GM12878 (cell line): ENCODE data around the gene CENPX. TPM values are rescaled to one million over a fixed set of nuclear protein-coding genes. Genes with fewer than 3 reads are reported as not detected.

Experiments
- ATAC-seq: fragments of 200-7000 bp; cut with Tn5 transposase; 3 replicates; pipeline ENCODE4 v1.9.1; 2020; ENCODE audit warnings: mild to moderate bottlenecking, moderate library complexity
- BruUV-seq: library from RNA; stranded (reverse); fragments of 400-500 nt; replicated peaks from 2 replicates; lab custom pipeline; 2021; lab: Mats Ljungman, UMichigan
- CTCF ChIA-PET: fragments of 300-600 bp; sonication (Branson Sonifier 250); formaldehyde crosslinking; extraction: SDS; loops from one replicate; lab custom pipeline; 2021; ENCODE audit warnings: inconsistent platforms; lab: Yijun Ruan, JAX
- POLR2A ChIA-PET: fragments of 350-600 bp; formaldehyde crosslinking; extraction: SDS; loops from one replicate; lab custom pipeline; 2021; ENCODE audit warnings: inconsistent platforms; lab: Charles Lee
- RAD21 ChIA-PET: fragments of 300-600 bp; sonication (Branson Sonifier 250); formaldehyde crosslinking; loops from one replicate; lab custom pipeline; 2023; ENCODE audit warnings: antibody characterized with exemption; ENCODE audit not compliant: unreplicated experiment; lab: Charles Lee
- SMC1A ChIA-PET: fragments of 300-600 bp; sonication (Branson Sonifier 250); formaldehyde crosslinking; loops from one replicate; lab custom pipeline; 2023; ENCODE audit not compliant: unreplicated experiment, uncharacterized antibody; lab: Charles Lee
- DNase-seq: peaks from one replicate; pipeline ENCODE4 v3.0.0-alpha.2; 2011; ENCODE audit warnings: low read depth, low spot score
- FAIRE-seq: peaks from 3 replicates; lab custom pipeline; 2011; peaks lifted over from hg19 to GRCh38; lab: Jason Lieb, UNC
- H2AFZ ChIP-seq: 2 replicates; pipeline ENCODE4 v1.6.0; 2011; ENCODE audit warnings: low read depth, low read length, control low read depth; ENCODE audit not compliant: control insufficient read depth
- H3K27ac ChIP-seq: 2 replicates; pipeline ENCODE4 v1.5.1; 2011; ENCODE audit warnings: control low read depth; ENCODE audit not compliant: control insufficient read depth, insufficient read depth
- H3K27me3 ChIP-seq, 2 experiments: replicated peaks in 1 of 2; 2 replicates each; pipeline versions ENCODE4 v1.6.0 to v1.6.1; 2011; ENCODE audit warnings: low read length in 1 of 2; ENCODE audit not compliant: control insufficient read depth in 2 of 2, insufficient read depth in 2 of 2
- H3K36me3 ChIP-seq, 2 experiments: 2 replicates each; pipeline ENCODE4 v1.5.1; 2011; ENCODE audit warnings: low read length in 1 of 2; ENCODE audit not compliant: control insufficient read depth in 2 of 2, insufficient read depth in 2 of 2
- H3K4me1 ChIP-seq: 2 replicates; pipeline ENCODE4 v1.6.1; 2011; ENCODE audit warnings: mild to moderate bottlenecking, low read length, moderate library complexity, mixed read lengths; ENCODE audit not compliant: control insufficient read depth, insufficient read depth
- H3K4me2 ChIP-seq: 2 replicates; pipeline ENCODE4 v1.6.0; 2011; ENCODE audit warnings: control low read depth; ENCODE audit not compliant: control insufficient read depth, insufficient read depth
- H3K4me3 ChIP-seq: fragments of 200-600 bp; sonication (generic); 2 replicates; pipeline ENCODE4 v1.5.1; 2016
- H3K79me2 ChIP-seq: 2 replicates; pipeline ENCODE4 v1.6.0; 2011; ENCODE audit warnings: low read length; ENCODE audit not compliant: control insufficient read depth, insufficient read depth
- H3K9ac ChIP-seq: 2 replicates; pipeline ENCODE4 v1.8.0; 2011; ENCODE audit warnings: low read length, control low read depth, mixed read lengths; ENCODE audit not compliant: control insufficient read depth, insufficient read depth
- H3K9me3 ChIP-seq: replicated peaks from 3 replicates; pipeline ENCODE4 v1.5.1; 2011; ENCODE audit warnings: mild to moderate bottlenecking, low read length; ENCODE audit not compliant: control insufficient read depth, insufficient read depth
- H4K20me1 ChIP-seq: 2 replicates; pipeline ENCODE4 v1.6.0; 2011; ENCODE audit not compliant: control insufficient read depth, insufficient read depth
- IRF4 ChIP-seq: IDR thresholded peaks from 2 replicates; pipeline ENCODE4 v1.6.1; 2011; ENCODE audit warnings: low read depth, low read length
- NBN ChIP-seq: fragments of 450-650 bp; IDR thresholded peaks from 2 replicates; pipeline ENCODE4 v1.6.1; 2016
- PBX3 ChIP-seq: IDR thresholded peaks from 2 replicates; pipeline ENCODE4 v1.6.1; 2011; ENCODE audit warnings: mild to moderate bottlenecking, low read depth, low read length, moderate library complexity; ENCODE audit not compliant: insufficient replicate concordance
- RELA ChIP-seq: fragments of 450-650 bp; IDR thresholded peaks from 2 replicates; pipeline ENCODE4 v1.8.0; 2014; ENCODE audit warnings: borderline replicate concordance; ENCODE audit not compliant: partially characterized antibody
- TBL1XR1 ChIP-seq: IDR thresholded peaks from 2 replicates; pipeline ENCODE4 v1.6.1; 2012; ENCODE audit warnings: low read depth, low read length, improper control_type of control experiment
- ZNF622 ChIP-seq: fragments of 450-650 bp; IDR thresholded peaks from 2 replicates; pipeline ENCODE4 v1.6.1; 2017; ENCODE audit warnings: mild to moderate bottlenecking, inconsistent platforms
- WGBS: methylation state at CpG from one replicate; pipeline ENCODE4 v1.1.6; 2016; ENCODE audit warnings: low lambda C conversion rate; ENCODE audit not compliant: insufficient replicate concordance, insufficient coverage; ENCODE audit errors: missing lambda C conversion rate; 5-methylcytosine and 5-hydroxymethylcytosine counted together
- in situ Hi-C: fragments of 300-500 bp; cut with MboI; formaldehyde crosslinking; loops from 9 replicates; pipeline ENCODE4 v1.14.3; 2018; ENCODE audit warnings: mixed read lengths
- intact Hi-C: fragments of 100-400 bp; cut with micrococcal nuclease; formaldehyde crosslinking; loops from one replicate; pipeline ENCODE4 v1.14.2; 2022; ENCODE audit not compliant: unreplicated experiment
- polyA plus RNA-seq, 11 experiments: library from polyadenylated mRNA; depleted of rRNA in 4 of 11; unstranded in 6 of 11; stranded (reverse) in 5 of 11; fragments of >200 nt; fragmentation: Nextera tagmentation in 4 of 11; fragmentation: Illumina TruSeq in 1 of 11; extraction: Ambion mirVana in 4 of 11; extraction: Trizol in 1 of 11; gene quantifications; 1 replicate in 1 of 11; 2 replicates in 10 of 11; pipeline versions ENCODE4 v1.2.1 to v1.2.3, GENCODE V29; 2011 to 2016; ENCODE audit warnings: inconsistent platforms in 2 of 11, missing spikeins in 2 of 11, low read depth in 1 of 11
- total RNA-seq, 4 experiments: library from RNA; depleted of rRNA in 3 of 4; stranded (reverse); fragments of >200 nt in 3 of 4; fragmentation: Illumina TruSeq in 1 of 4; extraction: Trizol in 1 of 4; gene quantifications; 2 replicates each; pipeline versions ENCODE4 v1.2.1 to v1.2.3, GENCODE V29; 2013 to 2021
- TF ChIP-seq, protein P1 (sequence below): IDR thresholded peaks from 2 replicates; pipeline ENCODE4 v1.6.1; 2012; ENCODE audit warnings: low read depth, low read length, improper control_type of control experiment
- TF ChIP-seq, protein P2 (sequence below): IDR thresholded peaks from 2 replicates; pipeline ENCODE4 v1.6.1; 2012; ENCODE audit warnings: improper control_type of control experiment, low read depth, low read length; ENCODE audit not compliant: insufficient replicate concordance

The CENPX gene
- total and polyA plus RNA-seq, 10 of the 15 experiments (the other 5 are each of a cell fraction or from before 2014, with no cell fraction given): 11.7 to 182 (median 71.9) TPM

- H4K20me1 ChIP-seq: no peaks in the 10 kb centered on the region
- DNase-seq (no peak), FAIRE-seq (no peak), ATAC-seq (no peak)
- H3K9ac ChIP-seq: no peak overlapping the region
- CTCF ChIA-PET: interaction anchor here (0.6 to 1.2 kb wide), 2 partner anchors 16 to 30 kb away, joined by 4 read pairs; no protein-coding TSS in a partner anchor
- POLR2A ChIA-PET: no interaction called here
- H3K4me1 ChIP-seq: no peaks in the 10 kb centered on the region
- BruUV-seq: no TSS peak
- intact Hi-C loops (no loop called here), in situ Hi-C loops (no loop called here)
- SMC1A ChIA-PET: no interaction called here
- H3K4me2 ChIP-seq: no peak overlapping the region
- H3K9me3 ChIP-seq: no peaks in the 10 kb centered on the region
- no peak overlapping the region for H3K27ac ChIP-seq
- RAD21 ChIA-PET: no interaction called here
- H2AFZ ChIP-seq: no peak overlapping the region
- TF ChIP-seq RELA (no peak), TBL1XR1 (no peak), ZNF622 (no peak), IRF4 (no peak), NBN (no peak), PBX3 (no peak)
- TF ChIP-seq, protein P1, sequence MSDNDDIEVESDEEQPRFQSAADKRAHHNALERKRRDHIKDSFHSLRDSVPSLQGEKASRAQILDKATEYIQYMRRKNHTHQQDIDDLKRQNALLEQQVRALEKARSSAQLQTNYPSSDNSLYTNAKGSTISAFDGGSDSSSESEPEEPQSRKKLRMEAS: no peak
- TF ChIP-seq, protein P2, sequence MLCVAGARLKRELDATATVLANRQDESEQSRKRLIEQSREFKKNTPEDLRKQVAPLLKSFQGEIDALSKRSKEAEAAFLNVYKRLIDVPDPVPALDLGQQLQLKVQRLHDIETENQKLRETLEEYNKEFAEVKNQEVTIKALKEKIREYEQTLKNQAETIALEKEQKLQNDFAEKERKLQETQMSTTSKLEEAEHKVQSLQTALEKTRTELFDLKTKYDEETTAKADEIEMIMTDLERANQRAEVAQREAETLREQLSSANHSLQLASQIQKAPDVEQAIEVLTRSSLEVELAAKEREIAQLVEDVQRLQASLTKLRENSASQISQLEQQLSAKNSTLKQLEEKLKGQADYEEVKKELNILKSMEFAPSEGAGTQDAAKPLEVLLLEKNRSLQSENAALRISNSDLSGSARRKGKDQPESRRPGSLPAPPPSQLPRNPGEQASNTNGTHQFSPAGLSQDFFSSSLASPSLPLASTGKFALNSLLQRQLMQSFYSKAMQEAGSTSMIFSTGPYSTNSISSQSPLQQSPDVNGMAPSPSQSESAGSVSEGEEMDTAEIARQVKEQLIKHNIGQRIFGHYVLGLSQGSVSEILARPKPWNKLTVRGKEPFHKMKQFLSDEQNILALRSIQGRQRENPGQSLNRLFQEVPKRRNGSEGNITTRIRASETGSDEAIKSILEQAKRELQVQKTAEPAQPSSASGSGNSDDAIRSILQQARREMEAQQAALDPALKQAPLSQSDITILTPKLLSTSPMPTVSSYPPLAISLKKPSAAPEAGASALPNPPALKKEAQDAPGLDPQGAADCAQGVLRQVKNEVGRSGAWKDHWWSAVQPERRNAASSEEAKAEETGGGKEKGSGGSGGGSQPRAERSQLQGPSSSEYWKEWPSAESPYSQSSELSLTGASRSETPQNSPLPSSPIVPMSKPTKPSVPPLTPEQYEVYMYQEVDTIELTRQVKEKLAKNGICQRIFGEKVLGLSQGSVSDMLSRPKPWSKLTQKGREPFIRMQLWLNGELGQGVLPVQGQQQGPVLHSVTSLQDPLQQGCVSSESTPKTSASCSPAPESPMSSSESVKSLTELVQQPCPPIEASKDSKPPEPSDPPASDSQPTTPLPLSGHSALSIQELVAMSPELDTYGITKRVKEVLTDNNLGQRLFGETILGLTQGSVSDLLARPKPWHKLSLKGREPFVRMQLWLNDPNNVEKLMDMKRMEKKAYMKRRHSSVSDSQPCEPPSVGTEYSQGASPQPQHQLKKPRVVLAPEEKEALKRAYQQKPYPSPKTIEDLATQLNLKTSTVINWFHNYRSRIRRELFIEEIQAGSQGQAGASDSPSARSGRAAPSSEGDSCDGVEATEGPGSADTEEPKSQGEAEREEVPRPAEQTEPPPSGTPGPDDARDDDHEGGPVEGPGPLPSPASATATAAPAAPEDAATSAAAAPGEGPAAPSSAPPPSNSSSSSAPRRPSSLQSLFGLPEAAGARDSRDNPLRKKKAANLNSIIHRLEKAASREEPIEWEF: no peak
- H3K27me3 ChIP-seq: no peaks in the 10 kb centered on the region
- H3K79me2 ChIP-seq: no peaks in the 10 kb centered on the region
- 79% methylated on average over 41 of the region's 41 CpGs for WGBS
- H3K4me3 ChIP-seq: no peak overlapping the region
- no peaks in the 10 kb centered on the region for H3K36me3 ChIP-seq
These were observed 17.9 kb downstream of the CENPX start for GRCh38 chr17:82004517-82005455.
